H1 (cell line): ENCODE measurements around the gene SMIM33. TPM values are rescaled to one million over a fixed set of nuclear protein-coding genes. Genes with fewer than 3 reads are reported as not detected.

Source experiments
- CTCF ChIA-PET: fragments of 300-600 bp; sonication (Branson Sonifier 250); formaldehyde crosslinking; loops from one replicate; lab custom pipeline; 2021; ENCODE audit not compliant: partially characterized antibody; lab: Charles Lee
- POLR2A ChIA-PET: fragments of 300-600 bp; sonication (Branson Sonifier 250); formaldehyde crosslinking; loops from one replicate; lab custom pipeline; 2021; ENCODE audit warnings: inconsistent platforms; ENCODE audit not compliant: partially characterized antibody; lab: Charles Lee
- DNase-seq, 2 experiments: peaks; one replicate each; pipeline versions ENCODE4 v3.0.0 to v3.0.0-alpha.2; 2010 to 2022; ENCODE audit warnings: low spot score in 2 of 2, low read depth in 1 of 2, mixed read lengths in 1 of 2
- FAIRE-seq: peaks from 2 replicates; lab custom pipeline; 2011; peaks lifted over from hg19 to GRCh38; lab: Jason Lieb, UNC
- H2AFZ ChIP-seq: 2 replicates; pipeline ENCODE4 v1.8.1; 2012; ENCODE audit warnings: low read length, inconsistent platforms
- H2AK5ac ChIP-seq: 2 replicates; pipeline ENCODE4 v1.6.1; 2013; ENCODE audit warnings: low read depth, low read length
- H2BK120ac ChIP-seq: replicated peaks from 2 replicates; pipeline ENCODE3; 2013; ENCODE audit warnings: low read depth, low read length, inconsistent platforms
- H2BK12ac ChIP-seq: 2 replicates; pipeline ENCODE4 v1.6.1; 2013; ENCODE audit warnings: low read depth, low read length
- H2BK15ac ChIP-seq: 2 replicates; pipeline ENCODE4 v1.6.1; 2013; ENCODE audit warnings: low read length
- H2BK20ac ChIP-seq: 2 replicates; pipeline ENCODE4 v1.6.1; 2013; ENCODE audit warnings: low read length
- H2BK5ac ChIP-seq: 2 replicates; pipeline ENCODE4 v1.6.1; 2013; ENCODE audit warnings: low read depth, low read length
- H3K14ac ChIP-seq: 2 replicates; pipeline ENCODE4 v1.6.1; 2013; ENCODE audit warnings: inconsistent platforms; ENCODE audit not compliant: insufficient read length
- H3K18ac ChIP-seq: 2 replicates; pipeline ENCODE4 v1.6.1; 2013; ENCODE audit warnings: low read length; ENCODE audit errors: extremely low read depth
- H3K23ac ChIP-seq: 2 replicates; pipeline ENCODE4 v1.6.1; 2013; ENCODE audit warnings: inconsistent platforms; ENCODE audit not compliant: insufficient read length
- H3K23me2 ChIP-seq: 2 replicates; pipeline ENCODE4 v1.6.1; 2013; ENCODE audit warnings: low read depth, low read length
- H3K27ac ChIP-seq: 2 replicates; pipeline ENCODE4 v1.6.1; 2011; ENCODE audit warnings: low read depth, low read length, inconsistent platforms
- H3K27me3 ChIP-seq, 4 experiments: replicated peaks in 1 of 4; 1 replicate in 1 of 4; 2 replicates in 3 of 4; pipeline versions ENCODE4 v1.6.1 to v1.8.1; 2011 to 2013; ENCODE audit warnings: low read length in 3 of 4, mild to moderate bottlenecking in 3 of 4, inconsistent platforms in 2 of 4, mixed read lengths in 2 of 4, moderate library complexity in 1 of 4; ENCODE audit not compliant: control insufficient read depth in 3 of 4, insufficient read depth in 3 of 4; ENCODE audit errors: extremely low read depth in 1 of 4
- H3K36me3 ChIP-seq, 4 experiments: 2 replicates each; pipeline versions ENCODE4 v1.6.1 to v1.8.1; 2011 to 2013; ENCODE audit warnings: mild to moderate bottlenecking in 4 of 4, low read length in 3 of 4, moderate library complexity in 2 of 4, control low read depth in 1 of 4, inconsistent platforms in 1 of 4; ENCODE audit not compliant: insufficient read depth in 4 of 4, control insufficient read depth in 2 of 4
- H3K4ac ChIP-seq: replicated peaks from 2 replicates; pipeline ENCODE3; 2013; ENCODE audit warnings: low read length, low read depth, mixed read lengths, inconsistent platforms; ENCODE audit not compliant: insufficient read length
- H3K4me1 ChIP-seq, 4 experiments: replicated peaks in 1 of 4; 1 replicate in 1 of 4; 2 replicates in 3 of 4; pipeline versions ENCODE4 v1.6.1 to v1.8.1; 2011 to 2013; ENCODE audit warnings: low read length in 3 of 4, inconsistent platforms in 2 of 4, mixed read lengths in 1 of 4; ENCODE audit not compliant: insufficient read depth in 4 of 4, control insufficient read depth in 3 of 4
- H3K4me2 ChIP-seq, 2 experiments: 2 replicates each; pipeline versions ENCODE4 v1.6.1 to v1.8.1; 2011 to 2013; ENCODE audit warnings: low read depth in 2 of 2, low read length in 2 of 2, control low read depth in 1 of 2, inconsistent platforms in 1 of 2, mild to moderate bottlenecking in 1 of 2; ENCODE audit not compliant: insufficient read depth in 1 of 2
- H3K4me3 ChIP-seq, 4 experiments: fragments of 200-600, 300-600 bp in 1 of 4; sonication (generic), shearing (Covaris generic), sonication (Bioruptor Twin) in 1 of 4; 2 replicates each; pipeline versions ENCODE4 v1.5.1 to v1.8.1; 2011 to 2016; ENCODE audit warnings: low read length in 4 of 4, low read depth in 3 of 4, control low read depth in 2 of 4, inconsistent platforms in 2 of 4, mild to moderate bottlenecking in 2 of 4, mixed read lengths in 1 of 4, moderate library complexity in 1 of 4; ENCODE audit not compliant: insufficient read depth in 2 of 4; ENCODE audit errors: extremely low read depth in 1 of 4
- H3K56ac ChIP-seq: replicated peaks from 2 replicates; pipeline ENCODE3; 2013; ENCODE audit warnings: low read depth, mild to moderate bottlenecking, mixed read lengths, low read length, inconsistent platforms; ENCODE audit not compliant: insufficient read length
- H3K79me1 ChIP-seq: 2 replicates; pipeline ENCODE4 v1.6.1; 2013; ENCODE audit warnings: low read depth, low read length, control low read depth
- H3K79me2 ChIP-seq, 2 experiments: 2 replicates each; pipeline versions ENCODE4 v1.6.1 to v1.8.1; 2012 to 2013; ENCODE audit warnings: low read length in 2 of 2, mild to moderate bottlenecking in 2 of 2, inconsistent platforms in 1 of 2; ENCODE audit not compliant: insufficient read depth in 2 of 2, control insufficient read depth in 1 of 2
- H3K9ac ChIP-seq, 4 experiments: replicated peaks in 1 of 4; 1 replicate in 1 of 4; 2 replicates in 3 of 4; pipeline versions ENCODE4 v1.6.1 to v1.8.1; 2011 to 2013; ENCODE audit warnings: low read depth in 3 of 4, low read length in 3 of 4, control low read depth in 2 of 4, mild to moderate bottlenecking in 2 of 4, moderate library complexity in 2 of 4, inconsistent platforms in 1 of 4; ENCODE audit errors: extremely low read depth in 1 of 4
- H3K9me3 ChIP-seq, 2 experiments: 2 replicates each; pipeline versions ENCODE4 v1.6.1 to v1.8.1; 2012 to 2013; ENCODE audit warnings: mild to moderate bottlenecking in 2 of 2, moderate library complexity in 2 of 2, control low read depth in 1 of 2, inconsistent platforms in 1 of 2, low read depth in 1 of 2, low read length in 1 of 2, mixed read lengths in 1 of 2; ENCODE audit not compliant: insufficient read depth in 2 of 2
- H4K20me1 ChIP-seq, 2 experiments: replicated peaks in 1 of 2; 2 replicates each; pipeline versions ENCODE3 to v1.8.1; 2011 to 2013; ENCODE audit warnings: inconsistent platforms in 2 of 2, low read length in 2 of 2, mild to moderate bottlenecking in 1 of 2; ENCODE audit not compliant: insufficient read depth in 2 of 2, control insufficient read depth in 1 of 2
- H4K5ac ChIP-seq: 2 replicates; pipeline ENCODE4 v1.6.1; 2013; ENCODE audit warnings: low read length, low read depth, mixed read lengths, inconsistent platforms; ENCODE audit not compliant: insufficient read length
- H4K8ac ChIP-seq: 2 replicates; pipeline ENCODE4 v1.8.0; 2013; ENCODE audit warnings: mild to moderate bottlenecking, moderate library complexity, low read length, inconsistent platforms; ENCODE audit not compliant: insufficient read depth; ENCODE audit errors: extremely low read depth
- H4K91ac ChIP-seq: replicated peaks from 2 replicates; pipeline ENCODE3; 2013; ENCODE audit warnings: low read length, mixed read lengths, inconsistent platforms; ENCODE audit not compliant: insufficient read length
- CTCF ChIP-seq, 3 experiments: IDR thresholded peaks; 1 replicate in 2 of 3; 2 replicates in 1 of 3; pipeline versions ENCODE4 v1.5.1 to v1.6.1; 2011; ENCODE audit warnings: low read length in 3 of 3, mild to moderate bottlenecking in 3 of 3, inconsistent platforms in 2 of 3, low read depth in 1 of 3, moderate library complexity in 1 of 3; ENCODE audit not compliant: insufficient read depth in 1 of 3; ENCODE audit errors: control extremely low read depth in 1 of 3
- FOSL1 ChIP-seq: IDR thresholded peaks from 2 replicates; pipeline ENCODE4 v1.6.1; 2011; ENCODE audit warnings: mild to moderate bottlenecking, low read depth, low read length, moderate library complexity; ENCODE audit not compliant: insufficient read depth
- HDAC6 ChIP-seq: IDR thresholded peaks from one replicate; pipeline ENCODE4 v1.7.1; 2012; ENCODE audit warnings: low read depth, mild to moderate bottlenecking, inconsistent platforms, low read length, moderate library complexity
- RAD21 ChIP-seq, 2 experiments: IDR thresholded peaks in 1 of 2; conservative IDR thresholded peaks in 1 of 2; 2 replicates each; pipeline ENCODE4 v1.6.1; 2011; ENCODE audit warnings: low read depth in 2 of 2, low read length in 2 of 2, improper control_type of control experiment in 1 of 2, inconsistent platforms in 1 of 2, mild to moderate bottlenecking in 1 of 2, moderate library complexity in 1 of 2
- RBBP5 ChIP-seq: IDR thresholded peaks from 2 replicates; pipeline ENCODE4 v1.7.1; 2012; ENCODE audit warnings: low read depth, mild to moderate bottlenecking, inconsistent platforms, low read length, moderate library complexity, borderline replicate concordance
- TAF1 ChIP-seq: IDR thresholded peaks from 2 replicates; pipeline ENCODE4 v1.6.1; 2011; ENCODE audit warnings: mild to moderate bottlenecking, low read depth, low read length
- TAF7 ChIP-seq: optimal IDR thresholded peaks from 2 replicates; pipeline ENCODE3; 2011; ENCODE audit warnings: low read depth, mild to moderate bottlenecking, inconsistent platforms, low read length, moderate library complexity, borderline replicate concordance
- TBP ChIP-seq: IDR thresholded peaks from 2 replicates; pipeline ENCODE4 v1.6.1; 2011; ENCODE audit warnings: low read depth, low read length, improper control_type of control experiment
- TCF12 ChIP-seq: IDR thresholded peaks from 2 replicates; pipeline ENCODE4 v1.6.1; 2011; ENCODE audit warnings: low read depth, mild to moderate bottlenecking, low read length
- WGBS, 2 experiments: shearing (Covaris generic) in 1 of 2; methylation state at CpG; one replicate each; pipeline versions ENCODE4 v1.1.6 to v1.1.7; 2013 to 2015; ENCODE audit warnings: low lambda C conversion rate in 2 of 2, mixed read lengths in 2 of 2, inconsistent platforms in 1 of 2, low coverage in 1 of 2, missing lambda C conversion rate in 1 of 2; ENCODE audit not compliant: insufficient replicate concordance in 2 of 2, insufficient coverage in 1 of 2, insufficient read length in 1 of 2; ENCODE audit errors: extremely low coverage in 1 of 2, missing lambda C conversion rate in 1 of 2; 5-methylcytosine and 5-hydroxymethylcytosine counted together
- polyA plus RNA-seq, 7 experiments: library from polyadenylated mRNA; depleted of rRNA in 3 of 7; stranded (reverse) in 5 of 7; unstranded in 2 of 7; fragments of >200 nt in 5 of 7; fragments of 200-250 nt in 2 of 7; gene quantifications; 1 replicate in 5 of 7; 2 replicates in 1 of 7; 4 replicates in 1 of 7; pipeline versions ENCODE4 v1.2.1 to v1.2.3, GENCODE V29; 2011 to 2013; ENCODE audit warnings: missing spikeins in 2 of 7, mixed read lengths in 2 of 7
- total RNA-seq: library from RNA; stranded (reverse); fragmentation: NEBNext Ultra II Directional; extraction: Animal tissue kit (Norgen Biotek cat#: 25700); gene quantifications from 2 replicates; pipeline ENCODE4 v1.2.1, GENCODE V29; 2021

The SMIM33 gene
- total and polyA plus RNA-seq, 2 of the 8 experiments (the other 6 are each of a cell fraction or from before 2014, with no cell fraction given) = not detected

DNA sequence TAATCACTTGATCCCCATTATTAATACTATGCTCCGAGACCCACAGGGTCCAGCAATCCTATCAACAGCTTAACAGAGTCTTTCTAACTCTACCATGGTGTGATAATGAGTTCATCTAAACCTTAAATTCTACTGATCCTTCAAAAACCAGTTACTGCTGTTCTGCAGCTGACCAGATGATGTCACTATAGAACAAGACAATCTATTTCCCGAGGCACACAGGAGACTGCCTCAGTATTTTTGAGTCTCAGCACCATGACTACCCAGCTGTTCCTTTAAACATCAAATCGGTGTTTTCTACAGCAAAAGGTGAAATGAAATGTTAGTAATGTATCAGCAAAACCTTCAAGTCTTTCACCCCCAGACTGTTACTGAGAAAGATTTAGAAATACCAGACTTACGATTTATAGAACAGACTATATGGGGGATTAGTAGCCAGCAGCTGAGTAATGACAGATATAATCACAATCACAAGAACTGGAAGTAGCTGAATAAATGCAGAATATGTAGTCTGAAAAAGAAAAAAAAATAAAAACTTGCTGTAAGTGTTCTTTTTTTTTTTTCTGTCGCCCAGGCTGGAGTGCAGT is 48.4 kb upstream of the SMIM33 start:
- Histone ChIP-seq H3K36me3 (peaks cover 5 to 36% (median 17%) of the 10 kb centered on the region in 4 experiments; a peak in 7 of 8 replicates), H4K8ac (no peak overlapping the region), H4K91ac (no peak overlapping the region), H3K18ac (no peak overlapping the region), H3K79me2 (no peaks in the 10 kb centered on the region), H3K56ac (no peak overlapping the region), H4K20me1 (no peaks in the 10 kb centered on the region), H2AFZ (no peak overlapping the region), H3K14ac (no peak overlapping the region), H2BK15ac (no peak overlapping the region), H3K9ac (no peak overlapping the region), H2BK20ac (no peak overlapping the region), H3K27me3 (no peaks in the 10 kb centered on the region), H3K23ac (no peak overlapping the region), H2AK5ac (no peak overlapping the region), H3K4me3 (no peak overlapping the region), H2BK5ac (no peak overlapping the region), H3K4me1 (peaks cover 4 to 9% (median 6%) of the 10 kb centered on the region in 4 experiments; a peak in 4 of 7 replicates), H2BK120ac (no peak overlapping the region), H3K23me2 (no peaks in the 10 kb centered on the region), H3K79me1 (no peaks in the 10 kb centered on the region), H3K4ac (no peak overlapping the region), H3K27ac (no peak overlapping the region), H2BK12ac (no peak overlapping the region), H3K9me3 (no peaks in the 10 kb centered on the region), H3K4me2 (no peak overlapping the region), H4K5ac (no peak overlapping the region)
- DNase-seq (peak in 1 of 2 experiments; percentile 56), FAIRE-seq (peak; percentile 87)
- CTCF ChIA-PET = interaction anchor here (0.6 to 9.9 kb wide), 44 partner anchors 11 to 1089 kb away, joined by 3 to 319 read pairs (median 4); partner anchors contain the start of genes DNAJC18, ECSCR, SMIM33 and STING1
- POLR2A ChIA-PET = interaction anchor here (0.8 to 1.2 kb wide), 5 partner anchors 8 to 95 kb away, joined by 3 to 6 read pairs (median 3); partner anchors contain the start of gene DNAJC18
- WGBS, 2 experiments = 61% methylated on average over 4 of the region's 5 CpGs; no CpG with 5 or more reads in 1 of the 2 experiments
- TF ChIP-seq RAD21 (IDR thresholded peaks at IDR 0.05 in 1 of 2, conservative IDR thresholded peaks at IDR 0.05 in 1 of 2; ENCODE audit: low read depth in 2 of 2, low read length in 2 of 2) = peak; percentile 99 to 100
- TF ChIP-seq HDAC6 = no peak
- TF ChIP-seq RBBP5 = no peak
- TF ChIP-seq TAF7 = no peak
- TF ChIP-seq TBP = no peak
- TF ChIP-seq TCF12 = no peak
- no peak for TF ChIP-seq FOSL1
- no peak for TF ChIP-seq TAF1
- TF ChIP-seq CTCF (IDR thresholded peaks at IDR 0.05; ENCODE audit: control extremely low read depth in 1 of 3, insufficient read depth in 1 of 3, low read depth in 1 of 3, low read length in 3 of 3) = peak in 2 of 3 experiments; percentile 88 to 94; a peak in 3 of 4 replicates
